ENCODE results near the gene FAM83G. TPM values are rescaled to one million over a fixed set of nuclear protein-coding genes. Genes with fewer than 3 reads are reported as not detected.

Gene FAM83G
- total RNA-seq, 2 experiments from 2014 or later = 5.0 to 10.4 TPM

GRCh38 chr17:18999911-19000310, 4.7 kb downstream of the FAM83G start:
- Histone ChIP-seq H3K4me2 (ENCODE audit: low read length) (no peak overlapping the region), H2AFZ (ENCODE audit: low read length) (no peak overlapping the region), H4K20me1 (ENCODE audit: insufficient read depth, low read length) (no peaks in the 10 kb centered on the region), H3K36me3 (ENCODE audit: insufficient read depth, low read length) (peaks cover 4% of the 10 kb centered on the region; the same call in 1 of the 2 replicates), H3K27ac (ENCODE audit: low read depth, low read length, poor library complexity, severe bottlenecking) (no peak overlapping the region), H3K9me3 (ENCODE audit: low read length) (peaks cover 3% of the 10 kb centered on the region; the same call in 1 of the 2 replicates), H3K79me2 (ENCODE audit: insufficient read depth, low read depth, low read length) (no peaks in the 10 kb centered on the region), H3K4me3 (ENCODE audit: low read depth, low read length, poor library complexity, severe bottlenecking) (no peak overlapping the region), H3K4me1 (ENCODE audit: insufficient read depth, low read length, poor library complexity, severe bottlenecking) (peaks cover 28% of the 10 kb centered on the region), H3K9me2 (ENCODE audit: insufficient read depth, low read length) (no peaks in the 10 kb centered on the region)
- intact Hi-C loops (cut with micrococcal nuclease; ENCODE audit: unreplicated experiment) = loop anchor here (10.0 kb wide), 1 partner anchor 65 kb away; no protein-coding TSS in a partner anchor
- TF ChIP-seq CTCF (conservative IDR thresholded peaks at IDR 0.05; ENCODE audit: low read length) = no peak
- TF ChIP-seq EZH2phosphoT487 (IDR thresholded peaks at IDR 0.05; ENCODE audit: borderline replicate concordance, low read depth, low read length) = no peak
- no peak for DNase-seq (ENCODE audit: low spot score)
- no TSS peak for BruUV-seq (replicated peaks)
- ChIA-PET POLR2A (no interaction called here), CTCF (ENCODE audit: unreplicated experiment) (no interaction called here)

GRCh38 chr17:18999394-18999793, 5.2 kb downstream of the FAM83G start:
- POLR2A ChIA-PET = interaction anchor here (0.7 kb wide), 1 partner anchor 19 kb away, joined by 4 read pairs; no protein-coding TSS in a partner anchor
- H3K4me2 ChIP-seq (ENCODE audit: low read length) = no peak overlapping the region
- no peak for DNase-seq (ENCODE audit: low spot score)
- peaks cover 25% of the 10 kb centered on the region for H3K4me1 ChIP-seq (ENCODE audit: insufficient read depth, low read length, poor library complexity, severe bottlenecking)
- H3K4me3 ChIP-seq (ENCODE audit: low read depth, low read length, poor library complexity, severe bottlenecking) = no peak overlapping the region
- no peak for TF ChIP-seq CTCF (conservative IDR thresholded peaks at IDR 0.05; ENCODE audit: low read length)
- TF ChIP-seq EZH2phosphoT487 (IDR thresholded peaks at IDR 0.05; ENCODE audit: borderline replicate concordance, low read depth, low read length) = no peak
- no peaks in the 10 kb centered on the region for H4K20me1 ChIP-seq (ENCODE audit: insufficient read depth, low read length)
- CTCF ChIA-PET (ENCODE audit: unreplicated experiment) = interaction anchor here (0.6 kb wide), 1 partner anchor 14 kb away, joined by 3 read pairs; no protein-coding TSS in a partner anchor
- peaks cover 4% of the 10 kb centered on the region; the same call in 1 of the 2 replicates for H3K9me3 ChIP-seq (ENCODE audit: low read length)
- no TSS peak for BruUV-seq (replicated peaks)
- no peak overlapping the region for H2AFZ ChIP-seq (ENCODE audit: low read length)
- H3K27ac ChIP-seq (ENCODE audit: low read depth, low read length, poor library complexity, severe bottlenecking) = no peak overlapping the region
- H3K79me2 ChIP-seq (ENCODE audit: insufficient read depth, low read depth, low read length) = no peaks in the 10 kb centered on the region
- H3K36me3 ChIP-seq (ENCODE audit: insufficient read depth, low read length) = peaks cover 4% of the 10 kb centered on the region; the same call in 1 of the 2 replicates
- H3K9me2 ChIP-seq (ENCODE audit: insufficient read depth, low read length) = no peaks in the 10 kb centered on the region
- intact Hi-C loops (cut with micrococcal nuclease; ENCODE audit: unreplicated experiment) = no loop called here

GRCh38 chr17:18997650-18998196, 6.8 kb downstream of the FAM83G start:
- Histone ChIP-seq H3K27ac (ENCODE audit: low read depth, low read length, poor library complexity, severe bottlenecking) (no peak overlapping the region), H3K4me1 (ENCODE audit: insufficient read depth, low read length, poor library complexity, severe bottlenecking) (peaks cover 21% of the 10 kb centered on the region), H4K20me1 (ENCODE audit: insufficient read depth, low read length) (no peaks in the 10 kb centered on the region), H2AFZ (ENCODE audit: low read length) (no peak overlapping the region), H3K36me3 (ENCODE audit: insufficient read depth, low read length) (peaks cover 4% of the 10 kb centered on the region; the same call in 1 of the 2 replicates), H3K4me3 (ENCODE audit: low read depth, low read length, poor library complexity, severe bottlenecking) (no peak overlapping the region), H3K9me3 (ENCODE audit: low read length) (peaks cover 4% of the 10 kb centered on the region; the same call in 1 of the 2 replicates), H3K79me2 (ENCODE audit: insufficient read depth, low read depth, low read length) (no peaks in the 10 kb centered on the region), H3K9me2 (ENCODE audit: insufficient read depth, low read length) (no peaks in the 10 kb centered on the region), H3K4me2 (ENCODE audit: low read length) (no peak overlapping the region)
- POLR2A ChIA-PET = interaction anchor here (1.2 kb wide), 1 partner anchor 12 kb away, joined by 4 read pairs; no protein-coding TSS in a partner anchor
- intact Hi-C loops (cut with micrococcal nuclease; ENCODE audit: unreplicated experiment) = no loop called here
- TF ChIP-seq CTCF (conservative IDR thresholded peaks at IDR 0.05; ENCODE audit: low read length) (no peak), EZH2phosphoT487 (IDR thresholded peaks at IDR 0.05; ENCODE audit: borderline replicate concordance, low read depth, low read length) (no peak)
- no TSS peak for BruUV-seq (replicated peaks)
- CTCF ChIA-PET (ENCODE audit: unreplicated experiment) = no interaction called here
- no peak for DNase-seq (ENCODE audit: low spot score)
